ENCODE measurements around the gene C6orf89. TPM values are rescaled to one million over a fixed set of nuclear protein-coding genes. Genes with fewer than 3 reads are reported as not detected.
"Not testable (repeated sequence)": the region's sequence is repeated elsewhere in the genome, so short reads cannot be mapped to it uniquely, and the experiment has no call there.

Gene C6orf89
- total RNA-seq, 1 experiment from 2014 or later: 13.2 TPM

GRCh38 chr6:36940027-36940426 is 54.3 kb downstream of the C6orf89 start (continued):
- no peak for TF ChIP-seq MLX (CRISPR knock-in tag; IDR thresholded peaks at IDR 0.05)

GRCh38 chr6:36941561-36941960 is 55.8 kb downstream of the C6orf89 start:
- POLR2A ChIA-PET; H3K4me3 Mint-ChIP-seq; H3K27me3 Mint-ChIP-seq (ENCODE audit: low read depth); CTCF ChIA-PET; DNase-seq (ENCODE audit: low spot score); H3K4me1 Mint-ChIP-seq; H3K27ac Mint-ChIP-seq; H3K36me3 Mint-ChIP-seq; ATAC-seq: not testable (repeated sequence)
- H3K9me3 Mint-ChIP-seq: peaks cover 17% of the 10 kb centered on the region

GRCh38 chr6:36942329-36942728 is 56.6 kb downstream of the C6orf89 start:
- H3K27me3 Mint-ChIP-seq (ENCODE audit: low read depth); H3K27ac Mint-ChIP-seq; H3K4me1 Mint-ChIP-seq; POLR2A ChIA-PET; H3K36me3 Mint-ChIP-seq; CTCF ChIA-PET; ATAC-seq; DNase-seq (ENCODE audit: low spot score); H3K4me3 Mint-ChIP-seq: not testable (repeated sequence)
- H3K9me3 Mint-ChIP-seq: peaks cover 17% of the 10 kb centered on the region

GRCh38 chr6:36944650-36945049 is 58.9 kb downstream of the C6orf89 start:
- H3K4me1 Mint-ChIP-seq: peaks cover 11% of the 10 kb centered on the region
- ATAC-seq (no peak), DNase-seq (ENCODE audit: low spot score) (no peak)
- ChIA-PET POLR2A (no interaction called here), CTCF (interaction anchor here (1.1 kb wide), 1 partner anchor 186 kb away, joined by 3 read pairs; no protein-coding TSS in a partner anchor)
- no peak overlapping the region for H3K4me3 Mint-ChIP-seq
- H3K36me3 Mint-ChIP-seq: peaks cover 4% of the 10 kb centered on the region
- H3K9me3 Mint-ChIP-seq: peaks cover 16% of the 10 kb centered on the region
- no peak overlapping the region for H3K27ac Mint-ChIP-seq
- peaks cover 8% of the 10 kb centered on the region; the same call in 1 of the 2 replicates for H3K27me3 Mint-ChIP-seq (ENCODE audit: low read depth)
- TF ChIP-seq TEAD4 (CRISPR knock-in tag; IDR thresholded peaks at IDR 0.05) (no peak), E2F4 (CRISPR knock-in tag; IDR thresholded peaks at IDR 0.05; ENCODE audit: borderline replicate concordance, low read depth) (no peak), ZNF416 (CRISPR knock-in tag; IDR thresholded peaks at IDR 0.05) (no peak), USF2 (CRISPR knock-in tag; IDR thresholded peaks at IDR 0.05) (no peak), FOXP1 (CRISPR knock-in tag; IDR thresholded peaks at IDR 0.05; ENCODE audit: borderline replicate concordance) (no peak), CDX4 (CRISPR knock-in tag; IDR thresholded peaks at IDR 0.05; ENCODE audit: borderline replicate concordance) (no peak), ZNF425 (CRISPR knock-in tag; conservative IDR thresholded peaks at IDR 0.05) (no peak), AR (CRISPR knock-in tag; IDR thresholded peaks at IDR 0.05) (no peak), ZSCAN18 (CRISPR knock-in tag; IDR thresholded peaks at IDR 0.05) (no peak), PRRX2 (CRISPR knock-in tag; IDR thresholded peaks at IDR 0.05) (no peak), E2F1 (CRISPR knock-in tag; IDR thresholded peaks at IDR 0.05) (no peak), TP53 (CRISPR knock-in tag; IDR thresholded peaks at IDR 0.05) (no peak), MAX (CRISPR knock-in tag; IDR thresholded peaks at IDR 0.05) (no peak)

All from WTC11 (cell line).